GM12874 (cell line): Measurements from ENCODE around the gene DIPK1A.
A peak's percentile ranks its signal among the peaks of the same experiment; 100 is the strongest.

Experiments used
- CTCF ChIP-seq: IDR thresholded peaks from 2 replicates; pipeline ENCODE4 v1.5.1; 2011; ENCODE audit warnings: low read depth, mild to moderate bottlenecking, control low read depth, low read length, moderate library complexity; ENCODE audit not compliant: insufficient read depth

Gene DIPK1A

GRCh38 chr1:92839442-92839841 lies 121.8 kb downstream of the DIPK1A start:
- TF ChIP-seq CTCF, result no peak

GRCh38 chr1:92838519-92838918 lies 122.7 kb downstream of the DIPK1A start:
- TF ChIP-seq CTCF, result no peak

GRCh38 chr1:92837062-92837461 lies 124.2 kb downstream of the DIPK1A start:
- TF ChIP-seq CTCF, result no peak

GRCh38 chr1:92834617-92835016 lies 126.6 kb downstream of the DIPK1A start:
- TF ChIP-seq CTCF, result no peak

- TF ChIP-seq CTCF, result no peak
Measured at GRCh38 chr1:92833840-92834239, 127.4 kb downstream of the DIPK1A start.

- no peak for TF ChIP-seq CTCF
Measured at GRCh38 chr1:92832537-92833114, 128.6 kb downstream of the DIPK1A start.

GRCh38 chr1:92831762-92832536 lies 129.3 kb downstream of the DIPK1A start, which contains the start of gene RPL5:
Gene RPL5, plus strand, starts transcription at chr1:92832040. Its CDS starts 75 bp downstream, at chr1:92832115.
- TF ChIP-seq CTCF, result peak; percentile 96
